GM20000 (cell line): ENCODE data around the gene SRCIN1.

Experiments used
- DNase-seq: peaks from one replicate; pipeline ENCODE4 v3.0.0; 2012; ENCODE audit warnings: low spot score
- CTCF ChIP-seq: IDR thresholded peaks from 2 replicates; pipeline ENCODE4 v1.5.1; 2012; ENCODE audit warnings: mild to moderate bottlenecking, control low read depth; ENCODE audit errors: extremely low read depth, missing control alignments

Gene SRCIN1

DNA sequence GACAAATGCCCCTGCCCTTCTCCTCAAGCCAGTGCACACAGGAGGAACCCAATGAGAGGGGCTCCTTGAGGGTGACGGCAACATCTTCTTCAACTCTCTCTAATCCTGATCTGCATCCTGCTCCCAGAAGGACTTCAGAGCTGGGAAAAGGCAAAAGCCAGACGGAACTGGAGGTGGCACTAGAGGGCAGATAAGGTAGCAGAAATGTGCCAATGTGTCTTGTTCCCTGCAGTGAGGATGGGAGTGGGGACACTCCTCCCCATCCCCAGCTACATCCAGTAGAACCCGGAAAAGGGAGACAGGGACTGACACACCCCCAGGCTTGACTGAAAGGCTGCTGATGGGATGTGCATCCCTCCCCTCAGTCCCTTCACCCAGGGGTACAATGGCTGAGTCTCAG, 28.5 kb downstream of the SRCIN1 start:
- no peak for DNase-seq
- no peak for TF ChIP-seq CTCF

DNA sequence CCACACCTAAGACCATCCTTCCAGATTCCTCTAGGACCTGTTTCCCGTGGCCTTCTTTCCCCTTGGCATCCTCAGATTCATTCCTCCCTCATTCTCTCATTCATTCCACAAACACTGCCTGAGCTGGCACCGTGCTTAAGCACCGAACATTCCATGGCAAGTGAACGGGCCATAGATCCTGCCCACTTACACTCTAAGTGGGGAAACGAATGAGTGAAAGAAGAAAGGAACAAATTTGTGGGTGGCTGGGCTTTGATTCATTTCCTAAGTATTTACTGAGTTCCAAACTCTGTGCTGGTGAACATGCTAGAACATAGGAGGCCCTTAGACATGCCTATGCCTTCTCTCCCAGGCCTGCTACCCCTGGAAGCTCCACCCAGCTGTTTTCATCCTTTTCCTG, 30.0 kb downstream of the SRCIN1 start:
- DNase-seq: no peak
- TF ChIP-seq CTCF: no peak

DNA sequence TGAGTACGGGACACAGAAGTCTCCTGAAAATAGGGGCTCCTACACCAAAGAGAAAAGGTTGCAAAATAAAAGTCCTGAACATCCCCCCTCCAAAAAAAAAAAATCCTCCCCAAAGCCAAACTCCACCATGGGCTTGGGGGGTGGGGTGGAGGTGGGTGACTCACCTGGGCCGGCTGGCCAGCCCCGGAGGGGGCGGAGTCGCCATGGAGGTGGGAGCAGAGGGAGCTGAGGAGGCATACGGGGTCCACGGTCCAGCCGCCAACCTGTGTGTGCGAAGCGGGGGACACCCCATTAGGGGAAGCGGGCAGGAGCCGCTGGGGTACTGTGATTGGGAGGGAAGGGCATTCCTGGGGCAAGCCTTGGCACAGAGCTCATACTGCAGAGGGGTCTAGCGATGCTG, 31.0 kb downstream of the SRCIN1 start:
- TF ChIP-seq CTCF: no peak
- no peak for DNase-seq

DNA sequence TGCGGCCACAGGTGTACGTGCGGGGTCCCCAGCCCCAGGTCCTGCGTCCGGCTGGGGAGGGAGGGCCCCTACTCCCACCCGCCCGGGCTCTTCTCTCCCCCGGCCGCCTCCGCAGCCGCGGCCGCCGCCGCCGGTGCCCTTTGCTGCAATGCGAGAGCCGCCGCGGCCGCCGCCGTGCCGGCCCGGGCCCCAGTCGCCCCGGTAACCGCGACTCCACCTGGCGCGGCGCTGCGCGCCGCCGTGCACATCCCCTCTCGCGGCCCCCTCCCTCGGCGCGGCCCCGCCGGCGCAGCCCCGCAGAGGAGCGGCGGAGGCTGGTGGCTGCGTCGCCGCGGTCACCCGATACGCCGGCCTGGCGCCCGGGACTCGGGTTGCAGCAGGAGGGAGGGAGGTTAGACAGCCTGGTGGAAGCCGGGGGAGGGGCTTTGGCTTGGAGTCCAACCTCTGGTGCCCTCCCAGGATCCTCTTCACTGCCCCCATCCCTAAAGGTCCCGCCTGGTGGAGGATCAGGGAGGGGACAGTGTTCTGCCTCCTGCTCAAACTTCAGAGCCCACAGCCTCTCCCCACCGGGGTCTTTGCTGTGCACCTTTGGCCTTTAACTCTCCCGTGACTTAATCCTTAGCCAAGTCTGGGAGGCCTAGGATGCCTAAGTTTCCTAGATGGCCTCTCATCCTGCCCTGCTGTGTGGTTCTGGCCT, 32.9 kb downstream of the SRCIN1 start:
- DNase-seq: peak; percentile 68

GRCh38 chr17:38571833-38572668, 33.7 kb downstream of the SRCIN1 start:
- TF ChIP-seq CTCF: no peak

More for the DNA sequence above, 32.9 kb downstream of the SRCIN1 start:
- TF ChIP-seq CTCF: no peak

DNA sequence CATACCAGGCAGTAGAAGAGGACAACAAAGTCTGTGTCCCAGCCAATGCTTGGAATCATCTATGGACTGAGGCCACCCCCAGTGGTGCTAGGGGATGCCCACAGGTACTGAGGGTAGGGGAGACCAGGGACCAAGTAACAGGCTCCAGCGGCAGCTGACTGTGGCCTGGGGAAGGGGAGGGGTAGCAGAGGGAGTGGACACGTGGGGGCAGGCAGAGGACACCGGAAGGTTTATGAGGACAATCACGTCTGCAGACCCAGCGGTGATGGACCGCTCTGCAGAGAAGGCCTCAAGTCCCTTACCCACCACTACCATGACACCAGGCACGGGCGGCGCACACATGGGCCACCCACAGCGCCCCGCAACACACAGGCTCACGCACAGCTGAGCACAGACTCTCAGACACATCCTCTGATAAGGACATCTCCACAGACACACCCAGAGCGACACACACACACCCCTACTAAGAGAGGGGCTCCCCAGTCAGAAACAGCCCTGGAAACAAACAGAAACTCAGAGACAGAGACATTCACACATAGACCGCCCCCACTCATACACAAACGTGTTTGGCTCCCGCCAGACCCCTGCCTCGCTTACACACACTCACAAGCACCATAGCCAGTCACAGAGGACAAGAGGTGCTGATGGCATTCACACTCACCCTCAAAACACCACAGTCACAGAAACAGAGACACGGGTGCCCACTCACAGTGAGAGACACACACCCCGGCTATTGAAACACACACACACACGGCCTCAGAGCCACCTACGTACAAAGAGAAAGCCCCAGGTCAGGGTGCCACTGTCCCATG, 35.8 kb downstream of the SRCIN1 start:
- DNase-seq: no peak
- TF ChIP-seq CTCF: no peak

More at GRCh38 chr17:38571833-38572668, 33.7 kb downstream of the SRCIN1 start:
- peak; percentile 66 for DNase-seq
